ENCODE measurements around the gene GSX2. TPM values are rescaled to one million over a fixed set of nuclear protein-coding genes. Genes with fewer than 3 reads are reported as not detected.

Gene GSX2
- total and polyA plus RNA-seq, 2 of the 13 experiments (the other 11 are each of a cell fraction or from before 2014, with no cell fraction given) = not detected

- peak; percentile 24; the same call in 1 of the 2 replicates for TF ChIP-seq HMGXB3 (CRISPR knock-in tag; IDR thresholded peaks at IDR 0.05; ENCODE audit: borderline replicate concordance)
- TF ChIP-seq CREM (IDR thresholded peaks at IDR 0.05) = no peak
- no peak for TF ChIP-seq CREM (CRISPR knock-in tag; IDR thresholded peaks at IDR 0.05)
- no peak for TF ChIP-seq HOXA5 (CRISPR knock-in tag; IDR thresholded peaks at IDR 0.05)
- TF ChIP-seq MAFG (CRISPR knock-in tag; IDR thresholded peaks at IDR 0.05) = no peak
- no peak for TF ChIP-seq MAFF (IDR thresholded peaks at IDR 0.05; ENCODE audit: low read depth, low read length)
- no peak for TF ChIP-seq RNF2 (conservative IDR thresholded peaks at IDR 0.05; ENCODE audit: low read depth)
- no peak for TF ChIP-seq FOXO4 (CRISPR knock-in tag; conservative IDR thresholded peaks at IDR 0.05)
- no peak for TF ChIP-seq SIX4 (CRISPR knock-in tag; IDR thresholded peaks at IDR 0.05)
- peak; percentile 62 for TF ChIP-seq YEATS4 (CRISPR knock-in tag; IDR thresholded peaks at IDR 0.05; ENCODE audit: borderline replicate concordance)
- TF ChIP-seq MYNN (CRISPR knock-in tag; IDR thresholded peaks at IDR 0.05; ENCODE audit: low read depth) = no peak; the same call in 1 of the 2 replicates
- TF ChIP-seq NKX3-1 (CRISPR knock-in tag; IDR thresholded peaks at IDR 0.05) = no peak
- TF ChIP-seq HNRNPH1 (optimal IDR thresholded peaks at IDR 0.05; ENCODE audit: low read depth, low read length) = no peak
- no peak for TF ChIP-seq PLSCR1 (CRISPR knock-in tag; IDR thresholded peaks at IDR 0.05; ENCODE audit: borderline replicate concordance)
- no peak for TF ChIP-seq EP300 (IDR thresholded peaks at IDR 0.05; ENCODE audit: low read depth in 2 of 2, low read length in 2 of 2)
- TF ChIP-seq EP300 (CRISPR knock-in tag; IDR thresholded peaks at IDR 0.05; ENCODE audit: borderline replicate concordance) = no peak; the same call in 1 of the 2 replicates
- peak; percentile 50; the same call in 1 of the 2 replicates for TF ChIP-seq ZNF558 (CRISPR knock-in tag; IDR thresholded peaks at IDR 0.05; ENCODE audit: borderline replicate concordance)
- peak; percentile 67; the same call in 1 of the 2 replicates for TF ChIP-seq BORCS8-MEF2B (CRISPR knock-in tag; IDR thresholded peaks at IDR 0.05)
- TF ChIP-seq TCF7L2 (IDR thresholded peaks at IDR 0.05; ENCODE audit: low read depth, low read length) = no peak
- TF ChIP-seq THAP11 (CRISPR knock-in tag; IDR thresholded peaks at IDR 0.05) = 0 out of 2 replicates have a peak, but pooled peaks have one; percentile 14
- 0 out of 2 replicates have a peak, but pooled peaks have one; percentile 34 for TF ChIP-seq ZSCAN5A (CRISPR knock-in tag; IDR thresholded peaks at IDR 0.05; ENCODE audit: borderline replicate concordance)
- TF ChIP-seq ZNF224 (CRISPR knock-in tag; IDR thresholded peaks at IDR 0.05) = peak; percentile 15; the same call in 1 of the 2 replicates
- no peak for TF ChIP-seq GZF1 (CRISPR knock-in tag; IDR thresholded peaks at IDR 0.05)
These were observed 8.1 kb upstream of the GSX2 start (continued) for GRCh38 chr4:54091637-54092404.

Data from HepG2 (cell line).